Activated CD4-positive, alpha-beta memory T cell treated with anti-CD3 and anti-CD28 coated beads, Interleukin-2, amount 10 ng/mL, durations not matched to agents 7 days and 5 days (primary cell): Measurements from ENCODE around the gene WFDC1. TPM values are rescaled to one million over a fixed set of nuclear protein-coding genes. Genes with fewer than 3 reads are reported as not detected.

Experiments
- CTCF ChIA-PET: fragments of 350-600 bp; sonication (Branson Sonifier 250); formaldehyde crosslinking; loops from one replicate; lab custom pipeline; 2021; ENCODE audit warnings: antibody characterized with exemption, inconsistent platforms; lab: Charles Lee
- POLR2A ChIA-PET: fragments of 350-600 bp; sonication (Branson Sonifier 250); formaldehyde crosslinking; loops from one replicate; lab custom pipeline; 2021; ENCODE audit warnings: antibody characterized with exemption; lab: Charles Lee
- DNase-seq: peaks from one replicate; pipeline ENCODE4 v3.0.0-alpha.2; 2020
- H3K27ac Mint-ChIP-seq: one replicate; pipeline ENCODE4 v1.8.0; 2021; ENCODE audit warnings: mild to moderate bottlenecking, mixed read lengths
- H3K27me3 Mint-ChIP-seq: one replicate; pipeline ENCODE4 v1.8.0; 2021; ENCODE audit warnings: mixed read lengths
- H3K36me3 Mint-ChIP-seq: one replicate; pipeline ENCODE4 v1.8.0; 2021; ENCODE audit warnings: low read depth, mixed read lengths
- H3K4me1 Mint-ChIP-seq: one replicate; pipeline ENCODE4 v1.8.0; 2021; ENCODE audit warnings: mixed read lengths
- H3K4me3 Mint-ChIP-seq: one replicate; pipeline ENCODE4 v1.8.0; 2021; ENCODE audit warnings: mild to moderate bottlenecking, mixed read lengths
- H3K9me3 Mint-ChIP-seq: one replicate; pipeline ENCODE4 v1.8.0; 2021; ENCODE audit warnings: mixed read lengths
- total RNA-seq, 2 experiments: library from RNA; stranded (reverse); gene quantifications; one replicate each; pipeline ENCODE4 v1.2.3, GENCODE V29; 2021

The WFDC1 gene
- total RNA-seq, 2 experiments from 2014 or later: not detected

- Mint-ChIP-seq H3K4me3 (no peak overlapping the region), H3K27me3 (peaks cover 11% of the 10 kb centered on the region), H3K4me1 (peaks cover 36% of the 10 kb centered on the region), H3K9me3 (no peaks in the 10 kb centered on the region), H3K27ac (peak overlapping the region; percentile 57), H3K36me3 (no peaks in the 10 kb centered on the region)
- DNase-seq: peak; percentile 75
- POLR2A ChIA-PET: no interaction called here
- CTCF ChIA-PET: no interaction called here
Measured at GRCh38 chr16:84360170-84360569, 65.5 kb downstream of the WFDC1 start.

- ChIA-PET POLR2A (no interaction called here), CTCF (no interaction called here)
- no peak for DNase-seq
- Mint-ChIP-seq H3K36me3 (no peaks in the 10 kb centered on the region), H3K27ac (peak overlapping the region; percentile 57), H3K4me3 (no peak overlapping the region), H3K9me3 (no peaks in the 10 kb centered on the region), H3K27me3 (peaks cover 11% of the 10 kb centered on the region), H3K4me1 (peaks cover 36% of the 10 kb centered on the region)
Measured at GRCh38 chr16:84360748-84361147, 66.1 kb downstream of the WFDC1 start.

GRCh38 chr16:84361546-84361945, 66.9 kb downstream of the WFDC1 start:
- POLR2A ChIA-PET: no interaction called here
- H3K4me3 Mint-ChIP-seq: no peak overlapping the region
- no peaks in the 10 kb centered on the region for H3K9me3 Mint-ChIP-seq
- no peak overlapping the region for H3K27ac Mint-ChIP-seq
- CTCF ChIA-PET: no interaction called here
- H3K4me1 Mint-ChIP-seq: peaks cover 36% of the 10 kb centered on the region
- H3K36me3 Mint-ChIP-seq: no peaks in the 10 kb centered on the region
- no peak for DNase-seq
- peaks cover 18% of the 10 kb centered on the region for H3K27me3 Mint-ChIP-seq

GRCh38 chr16:84362471-84362941, 67.8 kb downstream of the WFDC1 start:
- Mint-ChIP-seq H3K9me3 (no peaks in the 10 kb centered on the region), H3K27ac (no peak overlapping the region), H3K27me3 (peaks cover 23% of the 10 kb centered on the region), H3K4me3 (no peak overlapping the region), H3K36me3 (no peaks in the 10 kb centered on the region), H3K4me1 (peaks cover 32% of the 10 kb centered on the region)
- ChIA-PET POLR2A (no interaction called here), CTCF (no interaction called here)
- no peak for DNase-seq

GRCh38 chr16:84366208-84366607, 71.5 kb downstream of the WFDC1 start:
- Mint-ChIP-seq H3K9me3 (no peaks in the 10 kb centered on the region), H3K4me3 (no peak overlapping the region), H3K36me3 (no peaks in the 10 kb centered on the region), H3K27me3 (peaks cover 48% of the 10 kb centered on the region), H3K4me1 (peaks cover 20% of the 10 kb centered on the region), H3K27ac (no peak overlapping the region)
- ChIA-PET CTCF (no interaction called here), POLR2A (no interaction called here)
- DNase-seq: no peak

- Mint-ChIP-seq H3K27me3 (peaks cover 52% of the 10 kb centered on the region), H3K9me3 (no peaks in the 10 kb centered on the region), H3K27ac (no peak overlapping the region), H3K4me3 (no peak overlapping the region), H3K36me3 (no peaks in the 10 kb centered on the region), H3K4me1 (peaks cover 20% of the 10 kb centered on the region)
- no peak for DNase-seq
- POLR2A ChIA-PET: no interaction called here
- CTCF ChIA-PET: no interaction called here
Measured at GRCh38 chr16:84367297-84367680, 72.6 kb downstream of the WFDC1 start.

- Mint-ChIP-seq H3K4me3 (no peak overlapping the region), H3K36me3 (no peaks in the 10 kb centered on the region), H3K27ac (no peak overlapping the region), H3K4me1 (peaks cover 20% of the 10 kb centered on the region), H3K9me3 (no peaks in the 10 kb centered on the region), H3K27me3 (peaks cover 52% of the 10 kb centered on the region)
- no peak for DNase-seq
- ChIA-PET CTCF (interaction anchor here (0.5 kb wide), 1 partner anchor 123 kb away, joined by 4 read pairs; no protein-coding TSS in a partner anchor), POLR2A (no interaction called here)
Measured at GRCh38 chr16:84367750-84368307, 73.2 kb downstream of the WFDC1 start.

GRCh38 chr16:84368308-84368996, 73.8 kb downstream of the WFDC1 start, which contains the start of gene ATP2C2:
TSS of gene ATP2C2 (plus strand) at chr16:84368538. CDS start at chr16:84368616, 78 bp downstream.
- peaks cover 20% of the 10 kb centered on the region for H3K4me1 Mint-ChIP-seq
- H3K27ac Mint-ChIP-seq: no peak within 1 kb of the TSS
- DNase-seq: no peak
- H3K4me3 Mint-ChIP-seq: no peak within 1 kb of the TSS
- ChIA-PET POLR2A (no interaction called here), CTCF (no interaction called here)
- H3K9me3 Mint-ChIP-seq: no peaks in the 10 kb centered on the region
- H3K36me3 Mint-ChIP-seq: no peaks in the 10 kb centered on the region
- peaks cover 53% of the 10 kb centered on the region for H3K27me3 Mint-ChIP-seq

GRCh38 chr16:84369105-84369504, 74.4 kb downstream of the WFDC1 start:
- no peak overlapping the region for H3K27ac Mint-ChIP-seq
- no peaks in the 10 kb centered on the region for H3K9me3 Mint-ChIP-seq
- no peak for DNase-seq
- peaks cover 55% of the 10 kb centered on the region for H3K27me3 Mint-ChIP-seq
- no peak overlapping the region for H3K4me3 Mint-ChIP-seq
- peaks cover 20% of the 10 kb centered on the region for H3K4me1 Mint-ChIP-seq
- POLR2A ChIA-PET: no interaction called here
- no peaks in the 10 kb centered on the region for H3K36me3 Mint-ChIP-seq
- CTCF ChIA-PET: no interaction called here

GRCh38 chr16:84369938-84370627, 75.4 kb downstream of the WFDC1 start:
- ChIA-PET CTCF (no interaction called here), POLR2A (no interaction called here)
- no peak for DNase-seq
- Mint-ChIP-seq H3K27ac (no peak overlapping the region), H3K27me3 (peaks cover 52% of the 10 kb centered on the region), H3K4me3 (no peak overlapping the region), H3K9me3 (no peaks in the 10 kb centered on the region), H3K4me1 (peaks cover 20% of the 10 kb centered on the region), H3K36me3 (no peaks in the 10 kb centered on the region)

- H3K27me3 Mint-ChIP-seq: peaks cover 55% of the 10 kb centered on the region
Measured at GRCh38 chr16:84370723-84371552, 76.3 kb downstream of the WFDC1 start.

GRCh38 chr16:84371553-84371865, 76.8 kb downstream of the WFDC1 start:
- DNase-seq: no peak
- H3K27me3 Mint-ChIP-seq: peaks cover 51% of the 10 kb centered on the region
- ChIA-PET POLR2A (no interaction called here), CTCF (no interaction called here)
- peaks cover 20% of the 10 kb centered on the region for H3K4me1 Mint-ChIP-seq
- H3K27ac Mint-ChIP-seq: no peak overlapping the region
- H3K4me3 Mint-ChIP-seq: no peak overlapping the region
- no peaks in the 10 kb centered on the region for H3K9me3 Mint-ChIP-seq
- no peaks in the 10 kb centered on the region for H3K36me3 Mint-ChIP-seq

More at GRCh38 chr16:84370723-84371552, 76.3 kb downstream of the WFDC1 start:
- Mint-ChIP-seq H3K4me3 (no peak overlapping the region), H3K9me3 (no peaks in the 10 kb centered on the region), H3K4me1 (peaks cover 20% of the 10 kb centered on the region), H3K27ac (no peak overlapping the region), H3K36me3 (no peaks in the 10 kb centered on the region)
- POLR2A ChIA-PET: no interaction called here
- no peak for DNase-seq
- CTCF ChIA-PET: no interaction called here
